WERI-Rb-1 (cell line): ENCODE results near the gene RBM6.

Source experiments
- DNase-seq: peaks from one replicate; pipeline ENCODE4 v3.0.0-alpha.2; 2020
- H3K27ac ChIP-seq: fragments of 250-450 bp; sonication (Bioruptor Pico); 2 replicates; pipeline ENCODE4 v1.5.1; 2020; ENCODE audit warnings: mild to moderate bottlenecking, moderate library complexity
- H3K27me3 ChIP-seq: fragments of 250-450 bp; sonication (Bioruptor Pico); 2 replicates; pipeline ENCODE4 v1.5.1; 2021; ENCODE audit warnings: mild to moderate bottlenecking, low read depth, moderate library complexity; ENCODE audit not compliant: insufficient read depth, severe bottlenecking
- H3K36me3 ChIP-seq: fragments of 250-450 bp; sonication (Bioruptor Pico); 2 replicates; pipeline ENCODE4 v1.5.1; 2020; ENCODE audit warnings: mild to moderate bottlenecking, moderate library complexity
- H3K4me3 ChIP-seq: 2 replicates; pipeline ENCODE4 v1.5.1; 2011; ENCODE audit warnings: low read depth, mild to moderate bottlenecking, control low read depth, low read length
- H3K9me3 ChIP-seq: fragments of 250-450 bp; sonication (Bioruptor Pico); 2 replicates; pipeline ENCODE4 v1.5.1; 2021; ENCODE audit warnings: mild to moderate bottlenecking, moderate library complexity; ENCODE audit not compliant: severe bottlenecking
- TF ChIP-seq, protein P1 (sequence below): IDR thresholded peaks from 2 replicates; pipeline ENCODE4 v1.5.1; 2011; ENCODE audit warnings: low read depth, mild to moderate bottlenecking, control low read depth, inconsistent platforms, low read length

Gene RBM6

DNA sequence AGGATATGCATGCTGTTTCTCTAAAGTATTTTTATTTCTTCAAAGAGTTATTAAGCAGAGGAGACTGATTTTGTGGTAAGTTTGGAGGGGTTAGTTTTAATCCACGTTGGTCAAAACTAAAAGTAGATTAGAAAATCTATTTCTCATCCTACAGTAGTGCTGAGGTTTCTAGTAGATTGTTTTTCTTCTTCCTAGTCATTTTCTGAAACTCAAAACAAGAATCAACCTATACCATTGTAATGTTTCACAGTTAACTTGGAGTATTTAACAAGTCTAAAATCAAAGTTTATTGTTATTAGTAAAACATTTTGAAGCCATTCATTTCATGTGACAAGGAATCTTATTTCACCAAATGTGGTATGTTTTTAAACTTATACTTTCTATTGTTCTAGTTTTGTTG lies 57.9 kb downstream of the RBM6 start:
- H3K27me3 ChIP-seq = no peaks in the 10 kb centered on the region
- peaks cover 5% of the 10 kb centered on the region; the same call in 1 of the 2 replicates for H3K36me3 ChIP-seq
- H3K4me3 ChIP-seq = no peak overlapping the region
- TF ChIP-seq, protein P1, sequence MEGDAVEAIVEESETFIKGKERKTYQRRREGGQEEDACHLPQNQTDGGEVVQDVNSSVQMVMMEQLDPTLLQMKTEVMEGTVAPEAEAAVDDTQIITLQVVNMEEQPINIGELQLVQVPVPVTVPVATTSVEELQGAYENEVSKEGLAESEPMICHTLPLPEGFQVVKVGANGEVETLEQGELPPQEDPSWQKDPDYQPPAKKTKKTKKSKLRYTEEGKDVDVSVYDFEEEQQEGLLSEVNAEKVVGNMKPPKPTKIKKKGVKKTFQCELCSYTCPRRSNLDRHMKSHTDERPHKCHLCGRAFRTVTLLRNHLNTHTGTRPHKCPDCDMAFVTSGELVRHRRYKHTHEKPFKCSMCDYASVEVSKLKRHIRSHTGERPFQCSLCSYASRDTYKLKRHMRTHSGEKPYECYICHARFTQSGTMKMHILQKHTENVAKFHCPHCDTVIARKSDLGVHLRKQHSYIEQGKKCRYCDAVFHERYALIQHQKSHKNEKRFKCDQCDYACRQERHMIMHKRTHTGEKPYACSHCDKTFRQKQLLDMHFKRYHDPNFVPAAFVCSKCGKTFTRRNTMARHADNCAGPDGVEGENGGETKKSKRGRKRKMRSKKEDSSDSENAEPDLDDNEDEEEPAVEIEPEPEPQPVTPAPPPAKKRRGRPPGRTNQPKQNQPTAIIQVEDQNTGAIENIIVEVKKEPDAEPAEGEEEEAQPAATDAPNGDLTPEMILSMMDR = no peak
- no peak for DNase-seq
- H3K9me3 ChIP-seq = no peaks in the 10 kb centered on the region
- no peak overlapping the region for H3K27ac ChIP-seq

DNA sequence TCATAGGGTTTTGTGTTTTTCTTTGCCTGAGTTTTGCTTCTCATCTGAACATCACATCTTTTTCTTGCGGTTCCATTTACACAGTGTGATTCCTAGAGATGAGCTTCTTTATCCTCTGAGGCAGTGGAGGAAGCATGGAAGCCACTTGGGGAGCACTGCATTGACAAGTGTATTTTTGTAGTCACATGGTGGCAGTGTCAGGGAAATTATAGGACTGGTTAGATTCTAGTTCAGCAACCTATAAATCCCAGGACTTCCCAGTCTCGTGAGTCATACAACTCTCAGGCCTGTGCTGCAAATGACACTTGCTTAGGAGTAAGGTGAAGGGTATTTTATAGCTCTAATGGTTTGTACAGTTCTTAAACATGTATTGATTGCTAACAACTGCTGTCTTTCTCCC lies 58.4 kb downstream of the RBM6 start:
- H3K9me3 ChIP-seq = no peaks in the 10 kb centered on the region
- H3K4me3 ChIP-seq = no peak overlapping the region
- no peak for DNase-seq
- TF ChIP-seq, protein P1 = no peak
- H3K36me3 ChIP-seq = peaks cover 5% of the 10 kb centered on the region; the same call in 1 of the 2 replicates
- no peaks in the 10 kb centered on the region for H3K27me3 ChIP-seq
- no peak overlapping the region for H3K27ac ChIP-seq

DNA sequence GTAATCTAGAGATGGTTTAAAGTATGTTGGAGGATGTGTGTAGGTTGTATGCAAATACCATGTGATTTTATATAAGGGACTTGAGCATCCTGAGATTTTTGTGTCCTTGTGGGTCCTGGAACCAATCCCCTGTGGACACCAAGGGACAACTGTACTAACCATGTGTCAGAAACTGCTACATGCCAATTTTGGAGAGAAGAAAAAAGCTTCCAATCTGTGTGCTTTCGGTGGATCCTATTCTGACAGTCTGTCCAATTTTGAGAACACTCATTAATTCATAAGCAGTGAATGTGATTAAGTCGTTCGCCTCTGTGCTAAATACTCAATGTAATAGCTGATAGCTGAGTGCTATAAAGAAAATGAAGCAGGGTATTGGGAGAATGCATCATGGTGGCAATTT lies 61.6 kb downstream of the RBM6 start:
- no peaks in the 10 kb centered on the region for H3K27me3 ChIP-seq
- H3K36me3 ChIP-seq = peaks cover 9% of the 10 kb centered on the region
- TF ChIP-seq, protein P1 = no peak
- H3K9me3 ChIP-seq = no peaks in the 10 kb centered on the region
- H3K27ac ChIP-seq = no peak overlapping the region
- DNase-seq = no peak
- H3K4me3 ChIP-seq = no peak overlapping the region

DNA sequence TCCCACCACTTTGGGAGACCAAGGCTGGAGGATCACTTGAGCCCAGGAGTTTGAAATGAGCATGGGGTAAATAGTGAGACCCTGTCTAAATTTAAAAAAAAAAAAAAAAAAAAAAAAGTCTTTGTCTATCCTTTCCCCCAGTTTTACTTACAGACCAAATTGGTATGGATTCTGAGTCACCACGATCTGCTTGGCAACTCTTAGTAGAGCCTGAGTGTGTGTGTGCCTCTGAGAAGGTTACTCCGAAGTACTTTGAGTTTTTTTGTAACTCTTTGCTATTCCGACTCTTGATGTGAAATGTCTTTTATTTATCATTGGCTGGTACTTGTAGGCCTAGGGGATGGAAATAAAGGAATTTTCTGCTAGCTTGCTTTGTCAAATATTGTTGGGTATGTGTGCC lies 63.3 kb downstream of the RBM6 start:
- Histone ChIP-seq H3K9me3 (no peaks in the 10 kb centered on the region), H3K4me3 (no peak overlapping the region), H3K36me3 (peaks cover 9% of the 10 kb centered on the region), H3K27me3 (no peaks in the 10 kb centered on the region), H3K27ac (no peak overlapping the region)
- no peak for DNase-seq
- TF ChIP-seq, protein P1 = no peak

DNA sequence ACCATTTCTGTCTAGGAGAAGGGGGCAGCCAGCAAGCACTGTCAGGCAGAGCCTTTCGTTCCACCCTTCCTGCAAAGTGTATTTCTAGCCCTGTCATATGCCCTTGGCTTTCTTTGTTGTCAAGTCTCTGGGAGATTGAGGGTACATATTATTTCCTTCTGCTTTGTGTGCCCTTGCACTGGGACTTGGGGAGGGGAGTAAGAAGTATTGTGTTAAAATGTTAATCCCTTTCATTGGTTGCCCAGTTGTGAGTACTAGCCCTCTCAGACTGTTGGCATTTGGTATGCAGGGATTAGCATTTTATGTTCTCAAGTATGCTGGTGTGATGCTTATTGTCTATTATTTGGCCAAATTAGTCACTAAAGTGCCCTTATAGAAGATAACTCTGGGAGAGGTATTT lies 63.9 kb downstream of the RBM6 start:
- Histone ChIP-seq H3K4me3 (no peak overlapping the region), H3K27me3 (no peaks in the 10 kb centered on the region), H3K9me3 (no peaks in the 10 kb centered on the region), H3K36me3 (peaks cover 7% of the 10 kb centered on the region), H3K27ac (no peak overlapping the region)
- no peak for DNase-seq
- TF ChIP-seq, protein P1 = no peak

DNA sequence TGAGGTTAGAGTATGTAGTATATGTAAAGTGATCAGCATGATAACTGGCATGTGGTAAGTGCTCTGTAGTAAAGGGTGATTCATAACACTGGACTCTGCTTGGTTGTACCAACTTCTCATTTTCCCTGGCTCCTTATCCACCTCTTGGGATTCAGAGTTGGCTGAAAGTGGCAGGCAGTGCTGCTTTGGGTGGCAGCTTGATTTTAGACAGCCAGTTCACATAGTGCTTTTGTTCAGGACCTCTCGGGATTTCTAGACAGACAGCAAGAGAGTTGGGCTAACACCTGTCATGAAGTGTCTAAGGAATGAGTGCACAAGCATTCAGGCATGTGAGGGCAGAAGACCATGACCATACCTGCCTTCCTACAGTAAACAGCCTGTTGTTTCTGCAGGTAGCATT lies 69.0 kb downstream of the RBM6 start:
- no peak for DNase-seq
- H3K36me3 ChIP-seq = peaks cover 16% of the 10 kb centered on the region

More for the DNA sequence above, 69.0 kb downstream of the RBM6 start:
- TF ChIP-seq, protein P1 = no peak
- Histone ChIP-seq H3K27ac (no peak overlapping the region), H3K27me3 (no peaks in the 10 kb centered on the region), H3K9me3 (no peaks in the 10 kb centered on the region), H3K4me3 (no peak overlapping the region)
